HG02943 (cell line): ENCODE results near the gene NRG3.

Experiments
- ATAC-seq: cut with Tn5 transposase; IDR thresholded peaks from one replicate; pipeline ENCODE4 v1.9.1; 2021; ENCODE audit warnings: mild to moderate bottlenecking, low read depth, moderate library complexity; ENCODE audit not compliant: unreplicated experiment

The NRG3 gene

GRCh38 chr10:82538272-82538671, 663.3 kb downstream of the NRG3 start:
- ATAC-seq, result no peak

GRCh38 chr10:82543631-82544030, 668.6 kb downstream of the NRG3 start:
- no peak for ATAC-seq

GRCh38 chr10:82544377-82544776, 669.4 kb downstream of the NRG3 start:
- no peak for ATAC-seq

GRCh38 chr10:82551506-82551905, 676.5 kb downstream of the NRG3 start:
- ATAC-seq, result no peak

- ATAC-seq, result no peak
Observed at GRCh38 chr10:82552267-82552666, 677.3 kb downstream of the NRG3 start.

- ATAC-seq, result no peak
Observed at GRCh38 chr10:82554381-82554780, 679.4 kb downstream of the NRG3 start.

GRCh38 chr10:82558014-82558607, 683.1 kb downstream of the NRG3 start:
- ATAC-seq, result no peak

GRCh38 chr10:82564353-82565196, 689.6 kb downstream of the NRG3 start:
- ATAC-seq, result no peak

- ATAC-seq, result no peak
Observed at GRCh38 chr10:82565197-82565575, 690.2 kb downstream of the NRG3 start.

GRCh38 chr10:82572744-82573143, 697.8 kb downstream of the NRG3 start:
- no peak for ATAC-seq

- no peak for ATAC-seq
Observed at GRCh38 chr10:82574081-82574480, 699.1 kb downstream of the NRG3 start.

GRCh38 chr10:82575318-82575717, 700.3 kb downstream of the NRG3 start:
- no peak for ATAC-seq

GRCh38 chr10:82576093-82576492, 701.1 kb downstream of the NRG3 start:
- ATAC-seq, result no peak

GRCh38 chr10:82581940-82582339, 706.9 kb downstream of the NRG3 start:
- ATAC-seq, result no peak

- no peak for ATAC-seq
Observed at GRCh38 chr10:82591421-82591820, 716.4 kb downstream of the NRG3 start.

GRCh38 chr10:82597840-82598239, 722.8 kb downstream of the NRG3 start:
- no peak for ATAC-seq

GRCh38 chr10:82609845-82610244, 734.9 kb downstream of the NRG3 start:
- ATAC-seq, result no peak

GRCh38 chr10:82618007-82618406, 743.0 kb downstream of the NRG3 start:
- no peak for ATAC-seq

- no peak for ATAC-seq
Observed at GRCh38 chr10:82621680-82622079, 746.7 kb downstream of the NRG3 start.

- no peak for ATAC-seq
Observed at GRCh38 chr10:82622479-82622878, 747.5 kb downstream of the NRG3 start.

GRCh38 chr10:82625512-82626189, 750.7 kb downstream of the NRG3 start:
- no peak for ATAC-seq

- no peak for ATAC-seq
Observed at GRCh38 chr10:82628373-82628772, 753.4 kb downstream of the NRG3 start.
